HG02885 (cell line): ENCODE measurements around the gene PTPN21.
A peak's percentile ranks its signal among the peaks of the same experiment; 100 is the strongest.

Experiments used
- ATAC-seq: cut with Tn5 transposase; IDR thresholded peaks from one replicate; pipeline ENCODE4 v1.9.1; 2021; ENCODE audit warnings: mild to moderate bottlenecking; ENCODE audit not compliant: unreplicated experiment, poor library complexity

PTPN21 gene

DNA sequence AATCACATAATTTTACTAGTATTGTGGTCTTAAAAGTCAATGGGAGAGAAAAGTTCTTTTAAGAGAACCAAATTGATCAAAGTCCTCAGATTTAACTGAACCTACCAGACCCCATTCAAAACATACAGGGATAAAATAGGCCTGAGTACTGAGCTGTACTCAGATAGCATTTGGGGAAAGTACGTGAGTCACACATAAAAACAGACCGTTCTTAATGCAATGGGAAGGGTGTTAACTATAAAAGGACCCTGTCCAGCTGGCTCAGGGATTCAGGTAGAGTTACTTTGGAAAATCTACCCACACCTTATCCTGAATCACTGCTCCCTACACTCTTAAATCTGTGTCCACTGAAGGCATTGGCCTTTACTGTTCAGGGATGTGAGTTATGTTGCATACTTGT lies 78.0 kb downstream of the PTPN21 start:
- no peak for ATAC-seq

DNA sequence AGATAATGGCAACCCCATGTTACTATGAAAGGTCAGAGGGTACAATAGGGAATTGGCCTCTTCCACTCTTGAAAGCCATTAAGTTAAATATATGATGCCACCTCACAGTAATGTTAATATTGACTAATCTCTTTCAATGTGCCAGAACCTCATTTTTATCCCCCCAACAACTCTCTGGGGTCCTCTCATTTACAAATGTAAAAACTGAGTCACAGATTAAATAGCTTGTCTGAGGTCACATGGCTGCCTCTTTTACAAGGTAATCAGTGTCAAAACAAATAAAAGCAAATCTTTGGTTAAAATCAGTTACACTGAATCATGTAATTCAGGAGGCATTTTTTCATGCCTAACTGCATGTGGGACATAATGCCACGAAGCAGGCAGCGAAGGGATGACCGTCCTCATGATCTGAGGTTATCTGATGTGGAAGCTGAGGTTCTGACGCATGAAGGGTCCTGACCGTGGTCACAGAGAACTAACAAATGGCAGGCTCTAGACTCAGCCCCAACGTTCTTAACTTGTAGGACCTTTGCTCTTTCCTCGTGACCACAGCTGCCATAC lies 78.5 kb downstream of the PTPN21 start:
- ATAC-seq: no peak

DNA sequence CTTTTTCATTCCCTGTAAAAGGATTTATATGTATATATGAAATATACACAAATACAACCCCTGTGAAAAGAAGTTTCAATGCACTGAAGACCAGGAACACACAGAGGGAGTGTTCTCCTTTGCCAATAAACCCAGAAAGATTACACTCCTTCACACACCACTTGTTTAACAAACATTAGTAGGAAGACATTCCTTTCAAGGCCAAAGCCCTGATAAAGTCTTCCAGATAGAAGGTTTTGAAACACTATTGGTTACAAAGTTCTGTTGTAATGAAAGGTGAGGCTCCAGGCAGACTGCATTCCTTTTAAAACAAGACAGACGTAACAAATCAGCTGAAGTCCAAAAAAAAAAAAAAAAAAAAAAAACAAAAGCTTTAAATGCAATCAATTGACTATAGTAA lies 81.0 kb downstream of the PTPN21 start:
- ATAC-seq: no peak

DNA sequence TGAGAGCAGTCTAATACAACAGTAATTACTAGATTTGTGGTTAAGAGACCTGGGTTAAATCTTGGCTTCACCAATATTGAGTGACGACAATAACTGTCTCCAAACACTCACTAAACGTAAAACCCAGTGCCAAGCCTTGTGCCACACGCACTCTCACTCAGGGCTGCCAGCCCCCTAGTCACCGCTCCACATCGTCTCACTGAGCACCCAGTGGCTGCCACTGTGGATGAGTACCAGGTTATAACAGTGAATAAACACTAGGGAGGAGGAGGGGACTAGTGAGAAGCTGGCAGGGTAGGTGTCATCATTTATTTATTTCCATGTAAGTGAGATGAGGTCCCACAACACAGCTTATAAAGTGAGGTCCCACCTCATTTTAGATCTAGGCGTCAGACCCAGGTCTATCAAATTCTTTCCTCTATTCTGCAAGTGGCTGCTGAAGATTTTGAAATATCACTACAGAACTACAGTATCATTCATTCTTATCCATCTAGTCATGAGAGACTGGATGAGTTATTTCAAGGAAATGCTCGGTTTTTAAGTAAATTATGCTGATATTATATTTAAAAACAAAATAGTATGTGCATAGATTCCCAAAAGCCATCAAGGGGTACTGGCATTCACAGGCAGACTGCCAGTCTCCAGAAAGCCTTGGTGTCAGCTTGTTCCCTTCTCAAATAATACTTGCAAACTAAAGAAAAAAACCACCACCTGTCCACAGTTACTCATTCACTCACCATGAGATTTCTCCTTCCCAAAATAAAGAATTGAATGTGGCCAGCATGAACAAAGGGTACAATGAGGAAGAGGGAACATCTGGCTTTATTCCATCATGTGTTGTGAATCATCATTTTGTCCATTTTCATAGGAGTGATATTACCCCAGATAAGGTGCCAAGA lies 84.0 kb downstream of the PTPN21 start:
- no peak for ATAC-seq

DNA sequence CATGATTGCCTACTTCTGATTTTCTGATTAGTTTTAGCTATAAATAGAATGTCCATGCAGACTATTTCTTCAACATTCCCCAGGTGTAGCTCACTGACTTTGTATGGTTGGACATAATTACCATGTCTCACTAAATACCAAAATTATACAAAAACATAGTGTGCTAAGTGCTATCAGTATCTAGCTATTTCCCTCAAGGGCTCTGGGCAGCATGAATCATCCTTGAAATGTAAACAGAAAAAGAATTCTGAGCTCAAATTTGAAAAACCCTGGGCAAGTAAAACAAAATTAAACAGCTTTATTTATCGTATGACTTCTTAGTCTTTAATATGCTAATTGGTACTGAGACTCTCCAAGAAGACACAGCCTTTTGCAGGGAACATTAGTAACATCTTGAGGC lies 86.4 kb downstream of the PTPN21 start:
- ATAC-seq: no peak

DNA sequence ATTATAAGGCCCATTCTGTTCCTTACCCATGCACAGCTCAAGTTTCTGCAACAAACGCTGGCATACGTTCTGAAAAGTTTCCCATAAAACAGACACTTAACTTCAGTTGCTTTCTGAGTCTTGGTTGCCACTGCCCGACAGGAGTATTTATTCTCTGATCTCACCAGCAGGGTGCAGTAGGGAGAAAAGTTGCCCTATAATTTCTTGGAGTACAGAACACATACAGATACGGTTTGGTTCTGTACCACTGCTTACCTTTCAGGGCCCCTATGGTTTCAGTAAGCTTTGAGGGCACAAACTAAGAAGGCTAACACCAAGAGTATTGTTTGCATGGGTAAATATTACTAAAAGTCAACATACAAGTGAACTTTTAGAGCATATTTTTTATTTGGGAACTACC lies 91.5 kb downstream of the PTPN21 start:
- peak; percentile 69 for ATAC-seq

DNA sequence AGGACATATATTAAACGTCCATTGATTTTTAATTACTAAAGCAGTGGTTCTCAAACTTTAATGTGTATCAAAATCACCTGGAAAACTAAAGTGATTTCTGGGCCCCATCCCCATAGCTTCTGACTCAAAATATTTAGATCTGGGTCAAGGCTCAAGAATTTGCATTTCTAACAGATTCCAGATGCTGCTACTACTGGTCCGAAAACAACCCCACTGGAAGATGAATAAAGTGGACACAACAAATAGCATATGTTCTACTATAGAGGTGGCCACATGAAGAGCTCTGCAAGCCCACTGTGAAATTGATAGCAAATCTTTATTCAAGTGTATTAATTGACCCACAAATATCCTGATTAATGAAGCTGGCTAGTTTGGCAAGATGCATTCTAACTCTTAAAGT lies 99.9 kb downstream of the PTPN21 start:
- ATAC-seq: no peak

DNA sequence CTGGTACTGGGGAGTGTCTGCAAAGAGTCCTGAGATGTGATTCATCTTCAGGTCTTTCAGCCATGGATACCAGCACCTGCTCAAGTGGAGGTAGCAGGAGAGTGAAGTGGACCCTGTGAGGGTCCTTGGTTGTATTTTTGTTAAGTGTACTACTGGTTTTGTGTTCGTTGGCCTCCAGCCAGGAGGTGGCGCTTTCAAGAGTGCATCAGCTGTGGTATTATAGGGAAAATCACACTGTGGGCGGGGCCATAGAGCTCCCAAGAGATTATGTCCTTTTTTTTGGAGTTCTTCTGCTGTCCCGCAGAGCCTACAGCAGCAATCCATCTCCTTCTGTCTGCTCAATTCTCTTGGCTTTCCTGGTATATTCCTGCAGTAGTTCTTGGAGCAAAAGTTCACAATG lies 102.6 kb downstream of the PTPN21 start:
- no peak for ATAC-seq

DNA sequence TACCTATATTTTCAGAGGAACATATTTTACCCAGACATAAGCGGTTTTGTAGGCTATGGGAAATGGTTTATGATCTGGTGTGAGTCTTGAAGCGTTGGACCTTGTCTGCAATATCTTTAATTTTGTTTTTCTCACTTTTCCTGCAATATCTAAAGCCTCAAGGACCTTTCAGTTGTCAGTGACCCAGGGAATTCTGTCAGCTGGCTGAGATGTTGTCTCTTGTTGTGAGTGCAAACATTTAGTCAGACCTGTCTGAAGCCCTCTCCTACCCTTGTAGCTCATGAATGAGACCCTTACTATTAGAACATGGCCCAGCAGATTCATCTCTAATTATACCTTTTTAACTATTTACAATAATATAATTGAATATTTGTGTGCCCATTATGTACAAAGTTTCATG lies 115.7 kb downstream of the PTPN21 start:
- ATAC-seq: no peak

DNA sequence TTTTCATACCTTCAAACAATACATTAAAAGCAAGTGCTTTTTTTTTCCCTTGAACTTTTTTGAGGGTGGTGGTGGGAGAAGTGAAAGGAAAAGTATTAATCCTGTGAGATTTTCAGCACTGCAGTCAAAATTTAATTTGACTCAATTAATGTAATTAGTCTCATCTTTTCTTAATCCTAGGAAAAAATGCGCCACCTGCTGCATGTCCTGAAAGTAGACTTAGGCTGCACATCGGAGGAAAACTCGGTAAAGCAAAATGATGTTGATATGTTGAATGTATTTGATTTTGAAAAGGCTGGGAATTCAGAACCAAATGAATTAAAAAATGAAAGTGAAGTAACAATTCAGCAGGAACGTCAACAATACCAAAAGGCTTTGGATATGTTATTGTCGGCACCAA lies 117.1 kb downstream of the PTPN21 start:
- no peak for ATAC-seq

DNA sequence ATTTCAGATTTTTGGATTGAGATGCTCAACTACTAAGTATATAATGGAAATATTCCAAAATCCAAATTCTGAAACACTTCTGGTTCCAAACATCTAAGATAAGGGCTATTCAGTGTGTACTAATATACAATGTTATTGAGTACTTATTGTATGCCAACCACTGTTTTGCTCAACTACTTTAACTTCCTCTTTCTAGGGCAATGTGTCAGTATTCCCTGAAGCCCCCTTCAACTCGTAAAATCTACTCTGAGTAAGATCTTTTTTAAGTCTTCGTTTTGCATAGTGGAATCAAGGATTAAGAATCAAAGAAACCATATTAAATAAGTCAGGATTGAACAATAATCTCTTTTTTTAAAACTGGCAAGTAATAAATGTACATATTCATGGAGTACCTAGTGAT lies 123.8 kb downstream of the PTPN21 start:
- ATAC-seq: no peak

DNA sequence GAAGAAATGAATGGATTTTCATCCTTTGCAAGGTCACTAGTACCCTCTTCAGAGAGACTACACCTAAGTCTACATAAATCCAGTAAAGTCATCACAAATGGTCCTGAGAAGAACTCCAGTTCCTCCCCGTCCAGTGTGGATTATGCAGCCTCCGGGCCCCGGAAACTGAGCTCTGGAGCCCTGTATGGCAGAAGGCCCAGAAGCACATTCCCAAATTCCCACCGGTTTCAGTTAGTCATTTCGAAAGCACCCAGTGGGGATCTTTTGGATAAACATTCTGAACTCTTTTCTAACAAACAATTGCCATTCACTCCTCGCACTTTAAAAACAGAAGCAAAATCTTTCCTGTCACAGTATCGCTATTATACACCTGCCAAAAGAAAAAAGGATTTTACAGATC lies 128.5 kb downstream of the PTPN21 start:
- ATAC-seq: no peak

DNA sequence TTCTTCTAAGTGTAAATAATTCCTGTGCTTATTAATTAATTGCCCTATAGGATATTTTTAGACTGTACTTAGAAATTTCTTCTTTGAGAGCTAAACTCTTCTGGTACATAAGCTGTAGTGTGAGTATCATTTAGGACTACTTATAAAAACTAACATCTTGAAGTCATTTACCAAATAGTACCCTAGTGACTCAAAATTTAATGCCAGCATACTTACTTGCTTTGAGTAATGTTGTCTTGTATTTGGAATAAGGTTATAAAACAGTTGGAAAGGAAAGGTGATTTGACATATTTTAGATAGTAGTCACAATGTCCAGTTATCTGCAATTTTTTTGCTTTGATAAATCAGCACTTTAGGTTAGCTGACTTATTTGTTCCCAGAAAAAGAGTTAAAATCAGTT lies 130.2 kb downstream of the PTPN21 start:
- no peak for ATAC-seq

DNA sequence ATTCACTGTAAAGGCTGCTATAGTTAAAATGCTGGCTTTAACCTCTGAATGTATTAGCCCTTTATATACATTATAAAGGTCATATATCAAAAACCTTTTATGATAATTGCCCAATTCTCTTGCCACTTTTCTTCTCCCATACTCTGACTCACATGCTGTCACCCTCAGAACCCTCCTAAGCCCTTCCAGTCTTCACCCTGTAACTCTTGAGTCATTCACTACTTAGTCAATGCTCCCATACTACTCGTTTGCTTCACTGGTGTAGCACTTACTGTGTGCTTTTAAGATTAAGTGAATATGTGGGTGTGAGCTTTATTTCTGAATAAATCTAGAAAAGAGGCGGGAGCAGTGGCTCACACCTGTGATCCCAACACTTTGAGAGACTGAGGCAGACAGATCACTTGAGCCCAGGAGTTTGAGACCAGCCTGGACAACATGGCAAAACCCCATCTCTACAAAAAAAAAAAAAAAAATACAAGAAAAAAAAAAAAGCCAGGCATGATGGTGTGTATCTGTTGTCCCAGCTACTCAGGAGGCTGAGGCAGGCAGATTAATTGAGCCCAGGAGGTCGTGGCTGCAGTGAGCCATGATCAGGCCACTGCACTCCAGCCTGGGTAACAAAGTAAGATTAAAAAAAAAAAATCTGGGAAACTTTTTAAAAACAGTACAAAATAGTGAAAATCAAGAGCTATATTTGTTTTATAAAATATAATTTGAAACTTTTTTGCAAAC lies 131.7 kb downstream of the PTPN21 start:
- ATAC-seq: no peak

DNA sequence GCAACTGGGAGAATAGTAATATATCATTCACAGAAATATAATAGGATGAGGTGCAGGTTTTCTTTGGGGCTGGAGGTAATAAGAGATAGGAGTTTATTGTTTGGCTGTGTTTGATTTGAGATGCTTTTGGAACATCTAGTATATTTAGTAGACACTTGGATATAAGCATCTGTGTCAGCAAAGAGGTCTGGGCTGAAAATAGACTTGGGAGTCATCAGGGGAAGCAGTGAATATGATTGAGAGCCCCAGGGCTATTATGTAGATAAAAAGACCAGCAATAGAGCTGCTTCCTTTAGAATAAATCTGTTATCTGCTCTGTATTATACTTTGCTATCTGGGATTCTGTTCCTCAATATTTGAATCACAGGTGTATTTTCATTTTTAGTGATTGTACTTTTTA lies 132.8 kb downstream of the PTPN21 start:
- ATAC-seq: no peak

DNA sequence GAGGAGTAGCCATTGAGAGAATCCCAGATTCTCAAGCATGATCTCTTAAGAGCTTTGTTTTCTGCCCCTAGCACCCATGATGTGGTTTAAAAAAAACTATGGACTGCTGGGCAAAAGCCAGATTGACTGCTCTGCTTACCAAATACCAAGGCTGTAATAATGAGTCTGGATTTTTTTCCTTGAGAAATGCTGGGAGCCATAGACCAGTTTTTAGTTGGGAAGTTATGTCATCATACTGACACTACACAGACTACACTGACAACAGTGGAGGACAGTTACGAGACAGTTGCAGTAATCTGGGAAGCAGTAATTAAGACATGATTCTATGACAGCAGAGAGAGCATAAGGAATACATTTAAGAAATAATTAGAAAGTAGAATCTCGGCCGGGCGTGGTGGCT lies 133.5 kb downstream of the PTPN21 start:
- no peak for ATAC-seq

DNA sequence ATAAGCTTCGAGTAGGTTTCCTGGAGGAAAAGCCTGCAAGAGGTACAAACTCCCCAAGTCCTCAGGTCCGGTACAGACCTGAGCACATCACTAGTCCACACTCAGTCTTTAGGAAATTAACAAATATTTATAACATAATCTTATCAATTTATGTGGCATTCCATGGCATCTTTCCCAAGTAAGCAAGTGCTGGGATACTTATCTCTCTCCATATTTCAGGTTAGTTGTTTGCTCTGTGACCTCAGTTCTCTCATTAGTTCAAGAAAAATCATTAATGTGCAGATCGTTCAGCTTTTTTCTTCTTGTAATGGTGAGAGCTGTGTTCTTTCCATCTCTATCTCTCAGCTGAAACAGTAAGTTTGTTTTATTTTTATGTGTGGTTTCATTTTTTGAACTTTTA lies 134.6 kb downstream of the PTPN21 start:
- ATAC-seq: no peak

DNA sequence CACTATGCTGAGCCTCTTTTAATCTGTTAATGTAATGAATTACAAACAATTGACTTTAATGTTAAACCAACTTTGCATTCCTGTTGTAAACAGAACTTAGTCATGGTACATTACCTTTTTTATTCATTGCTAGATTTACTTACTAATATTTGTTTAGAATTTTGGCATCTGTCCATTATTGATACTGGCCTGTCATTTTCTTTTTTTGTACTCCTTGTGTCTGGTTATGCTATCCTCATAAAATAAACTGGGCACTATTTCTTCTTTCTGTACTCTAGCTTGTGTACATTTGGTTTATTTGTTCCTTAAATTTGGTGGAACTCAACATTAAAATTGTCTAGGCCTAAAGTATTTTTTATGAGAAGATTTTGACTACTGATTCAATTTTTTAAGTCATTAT lies 137.2 kb downstream of the PTPN21 start:
- ATAC-seq: no peak
